Uterus (tissue), 2 donors: ENCODE data around the gene PPP4C.

ENCODE experiments used
- CTCF ChIP-seq, 4 experiments: fragments of 200-600 bp in 2 of 4; fragments of 450-650 bp in 2 of 4; sonication (generic) in 2 of 4; IDR thresholded peaks; one replicate each; pipeline ENCODE4 v1.5.1; 2016 to 2019; ENCODE audit warnings: antibody characterized with exemption in 4 of 4, mild to moderate bottlenecking in 2 of 4, moderate library complexity in 1 of 4
- POLR2A ChIP-seq, 2 donors: fragments of 450-650 bp; IDR thresholded peaks; one replicate each; pipeline ENCODE4 v1.6.1; 2016; ENCODE audit warnings: antibody characterized with exemption in 2 of 2, mild to moderate bottlenecking in 1 of 2, moderate library complexity in 1 of 2

- TF ChIP-seq CTCF (IDR thresholded peaks at IDR 0.05) (no peak), POLR2A (IDR thresholded peaks at IDR 0.05) (no peak)
These were observed 43.6 kb downstream of the PPP4C start for GRCh38 chr16:30119428-30119827.
